Peyer's patch (tissue), 4 donors: ENCODE results near the gene RXRB.

Experiments
- CTCF ChIP-seq, 6 experiments: fragments of 450-650 bp in 4 of 6; fragments of 200-600 bp in 2 of 6; sonication (generic) in 1 of 6; IDR thresholded peaks; one replicate each; pipeline ENCODE4 v1.5.1; 2017 to 2019; ENCODE audit warnings: antibody characterized with exemption in 6 of 6, mild to moderate bottlenecking in 3 of 6, moderate library complexity in 1 of 6
- POLR2A ChIP-seq, 2 donors: fragments of 450-650 bp; IDR thresholded peaks; one replicate each; pipeline ENCODE4 v1.5.1; 2017; ENCODE audit warnings: antibody characterized with exemption in 2 of 2, mild to moderate bottlenecking in 2 of 2, moderate library complexity in 2 of 2

- TF ChIP-seq CTCF (IDR thresholded peaks at IDR 0.05) (no peak), POLR2A (IDR thresholded peaks at IDR 0.05) (no peak)
These were observed 25.7 kb downstream of the RXRB start for GRCh38 chr6:33174784-33175183.
